NCI-H524 treated with DMSO at 0.1 percent for 48 hours (cell line): ENCODE data around the gene GSTM4.
"Not testable (repeated sequence)": the region's sequence is repeated elsewhere in the genome, so short reads cannot be mapped to it uniquely, and the experiment has no call there.

ENCODE experiments used
- DNase-seq: peaks from one replicate; lab custom pipeline; 2025; lab: John Stamatoyannopoulos, UW

The GSTM4 gene

GRCh38 chr1:109667452-109668122 lies 11.7 kb downstream of the GSTM4 start, which contains the start of gene GSTM2:
Gene GSTM2 (plus strand): TSS chr1:109668057. CDS start chr1:109668116, 59 bp downstream.
- DNase-seq, result peak; percentile 6

DNA sequence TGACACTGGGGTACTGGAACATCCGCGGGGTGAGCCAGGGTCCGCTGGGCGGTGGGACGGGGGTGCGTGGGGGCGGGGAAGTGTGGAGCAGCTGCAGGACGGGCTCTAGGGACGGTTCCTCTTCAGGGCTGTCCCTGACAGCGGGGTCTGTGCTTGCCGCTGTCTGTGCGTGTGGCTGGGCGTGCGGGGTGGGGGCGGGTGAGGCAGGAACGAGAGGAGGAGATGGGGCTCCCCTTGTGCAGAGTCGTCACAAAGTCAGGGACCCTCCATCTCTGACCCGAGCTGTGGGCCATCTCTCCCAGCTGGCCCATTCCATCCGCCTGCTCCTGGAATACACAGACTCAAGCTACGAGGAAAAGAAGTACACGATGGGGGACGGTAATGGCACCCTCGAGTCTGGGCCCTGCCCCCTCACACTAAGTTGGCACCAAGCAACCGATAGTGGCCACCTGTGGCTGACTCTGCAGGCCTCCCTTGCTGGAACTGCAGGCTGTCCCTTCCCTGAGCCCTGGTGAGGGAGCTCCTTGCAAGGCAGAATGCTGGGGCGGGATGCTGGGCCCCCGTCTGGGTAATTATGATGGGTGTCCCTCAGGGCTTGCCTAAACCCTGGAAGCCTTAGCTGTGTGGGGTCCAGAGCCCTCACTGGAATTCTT lies 12.3 kb downstream of the GSTM4 start:
- no peak for DNase-seq

GRCh38 chr1:109669246-109669948 lies 13.5 kb downstream of the GSTM4 start:
- no peak for DNase-seq

DNA sequence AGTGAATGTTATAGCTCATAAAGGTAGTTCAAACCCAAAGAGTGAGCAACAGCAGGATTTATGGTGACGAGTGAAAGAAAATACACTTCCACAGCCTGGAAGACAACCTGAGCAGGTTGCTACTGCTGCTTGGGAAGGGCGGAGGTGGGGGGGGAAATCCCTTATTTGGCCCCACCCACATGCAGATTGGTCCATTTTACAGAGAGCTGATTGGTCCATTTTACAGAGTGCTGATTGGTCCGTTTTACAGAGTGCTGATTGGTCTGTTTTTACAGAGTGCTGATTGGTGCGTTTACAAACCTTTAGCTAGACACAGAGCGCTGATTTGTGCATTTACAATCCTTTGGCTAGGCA lies 14.0 kb downstream of the GSTM4 start:
- DNase-seq, result not testable (repeated sequence)

DNA sequence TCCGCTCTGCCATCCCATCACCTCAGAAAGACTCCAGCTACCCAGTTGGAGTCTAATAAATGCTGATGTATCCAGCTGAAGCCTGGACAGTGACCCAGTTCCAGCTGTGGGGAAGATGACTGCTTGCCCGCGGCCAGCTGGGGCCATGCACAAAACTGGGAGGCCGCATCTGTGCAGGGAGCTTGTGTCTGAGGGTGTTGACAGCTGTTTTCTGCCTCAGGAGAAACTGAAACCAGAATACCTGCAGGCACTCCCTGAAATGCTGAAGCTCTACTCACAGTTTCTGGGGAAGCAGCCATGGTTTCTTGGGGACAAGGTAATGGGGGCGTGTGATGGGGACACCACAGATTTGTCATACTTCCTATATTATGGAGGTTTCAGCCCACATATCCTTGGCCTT lies 15.2 kb downstream of the GSTM4 start:
- no peak for DNase-seq

GRCh38 chr1:109673861-109674260 lies 18.0 kb downstream of the GSTM4 start:
- not testable (repeated sequence) for DNase-seq

GRCh38 chr1:109676683-109677381 lies 20.9 kb downstream of the GSTM4 start:
- DNase-seq, result not testable (repeated sequence)

- no peak for DNase-seq
These were observed 21.6 kb downstream of the GSTM4 start for GRCh38 chr1:109677459-109677858.

GRCh38 chr1:109678637-109679036 lies 22.7 kb downstream of the GSTM4 start:
- not testable (repeated sequence) for DNase-seq

DNA sequence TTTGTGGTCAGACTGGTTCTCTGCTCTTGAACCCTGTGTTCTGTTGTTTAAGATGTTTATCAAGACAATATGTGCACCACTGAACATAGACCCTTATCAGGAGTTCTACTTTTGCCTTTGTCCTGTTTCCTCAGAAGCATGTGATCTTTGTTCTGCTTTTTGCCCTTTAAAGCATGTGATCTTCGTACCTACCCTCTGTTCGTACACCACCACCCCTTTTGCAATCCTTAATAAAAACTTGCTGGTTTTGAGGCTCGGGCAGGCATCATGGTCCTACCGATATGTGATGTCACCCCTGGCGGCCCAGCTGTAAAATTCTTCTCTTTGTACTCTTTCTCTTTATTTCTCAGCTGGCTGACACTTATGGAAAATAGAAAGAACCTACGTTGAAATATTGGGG lies 28.9 kb downstream of the GSTM4 start:
- DNase-seq, result not testable (repeated sequence)

GRCh38 chr1:109685399-109685798 lies 29.5 kb downstream of the GSTM4 start:
- not testable (repeated sequence) for DNase-seq

DNA sequence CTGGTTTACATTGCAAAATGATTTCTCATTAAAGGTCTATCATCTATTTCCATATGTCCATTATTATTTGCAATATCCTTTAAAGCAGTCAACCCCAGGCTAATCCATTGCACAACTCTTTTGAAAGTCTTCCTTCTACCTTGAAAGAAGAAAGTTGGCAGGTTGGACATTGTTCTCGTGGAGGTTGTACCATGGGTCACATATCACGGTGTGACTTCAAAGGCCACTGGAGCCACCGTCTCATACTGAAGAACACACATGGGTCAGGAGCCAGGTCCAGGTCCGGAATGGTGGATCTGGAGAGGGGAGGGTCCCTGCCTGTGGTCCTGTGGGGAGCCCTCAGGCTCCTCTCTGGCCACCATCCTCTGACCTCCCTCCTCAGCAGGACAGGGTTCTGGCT lies 30.0 kb downstream of the GSTM4 start:
- not testable (repeated sequence) for DNase-seq

- not testable (repeated sequence) for DNase-seq
These were observed 31.2 kb downstream of the GSTM4 start for GRCh38 chr1:109687109-109687508.

DNA sequence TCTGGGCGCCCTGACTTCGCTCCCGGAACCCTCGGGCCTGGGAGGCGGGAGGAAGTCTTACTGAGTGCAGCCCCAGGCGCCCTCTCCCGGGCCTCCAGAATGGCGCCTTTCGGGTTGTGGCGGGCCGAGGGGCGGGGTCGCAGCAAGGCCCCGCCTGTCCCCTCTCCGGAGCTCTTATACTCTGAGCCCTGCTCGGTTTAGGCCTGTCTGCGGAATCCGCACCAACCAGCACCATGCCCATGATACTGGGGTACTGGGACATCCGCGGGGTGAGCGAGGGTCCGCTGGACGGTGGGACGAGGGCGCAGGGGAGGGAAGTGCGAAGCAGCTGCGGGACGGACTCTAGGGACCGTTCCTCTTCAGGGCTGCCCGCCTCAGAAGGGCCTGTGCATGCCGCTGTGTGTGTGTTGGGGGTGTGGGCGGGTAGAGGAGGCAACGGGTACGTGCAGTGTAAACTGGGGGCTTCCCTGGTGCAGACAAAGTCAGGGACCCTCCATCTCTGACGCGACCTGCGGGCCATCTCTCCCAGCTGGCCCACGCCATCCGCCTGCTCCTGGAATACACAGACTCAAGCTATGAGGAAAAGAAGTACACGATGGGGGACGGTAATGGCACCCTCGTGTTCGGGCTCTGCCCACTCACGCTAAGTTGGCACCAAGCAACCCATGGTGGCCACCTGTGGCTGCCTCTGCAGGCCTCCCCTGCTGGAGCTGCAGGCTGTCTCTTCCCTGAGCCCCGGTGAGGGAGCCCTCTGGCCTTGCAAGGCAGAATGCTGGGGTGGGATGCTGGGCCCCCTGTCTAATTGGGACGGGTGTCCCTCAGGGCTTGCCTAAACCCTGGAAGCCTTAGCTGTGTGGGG lies 32.0 kb downstream of the GSTM4 start, which contains the start of gene GSTM1:
Gene GSTM1, plus strand, starts transcription at position 177 of the 859 bp plus-strand sequence. Its CDS starts 57 bp downstream, at position 234.
- DNase-seq, result no peak

- no peak for DNase-seq
These were observed 34.0 kb downstream of the GSTM4 start for GRCh38 chr1:109689844-109690405.

GRCh38 chr1:109691759-109692158 lies 35.9 kb downstream of the GSTM4 start:
- no peak for DNase-seq

DNA sequence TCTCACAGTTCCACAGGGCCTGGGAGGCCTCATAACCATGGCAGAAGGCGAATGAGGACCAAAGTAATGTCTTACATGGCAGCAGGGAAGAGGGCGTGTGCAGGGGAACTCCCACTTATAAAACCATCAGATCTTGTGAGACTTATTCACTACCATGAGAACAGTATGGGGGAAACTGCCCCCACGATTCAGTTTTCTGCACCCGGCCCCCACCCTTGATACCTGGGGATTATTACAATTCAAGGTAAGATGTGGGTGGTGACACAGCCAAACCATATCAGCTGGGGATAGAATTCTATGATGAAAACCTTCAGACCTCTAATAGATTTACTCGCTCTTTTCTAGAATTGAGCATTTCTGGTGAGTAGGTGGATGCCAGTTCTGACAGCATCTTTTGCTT lies 38.5 kb downstream of the GSTM4 start:
- not testable (repeated sequence) for DNase-seq

DNA sequence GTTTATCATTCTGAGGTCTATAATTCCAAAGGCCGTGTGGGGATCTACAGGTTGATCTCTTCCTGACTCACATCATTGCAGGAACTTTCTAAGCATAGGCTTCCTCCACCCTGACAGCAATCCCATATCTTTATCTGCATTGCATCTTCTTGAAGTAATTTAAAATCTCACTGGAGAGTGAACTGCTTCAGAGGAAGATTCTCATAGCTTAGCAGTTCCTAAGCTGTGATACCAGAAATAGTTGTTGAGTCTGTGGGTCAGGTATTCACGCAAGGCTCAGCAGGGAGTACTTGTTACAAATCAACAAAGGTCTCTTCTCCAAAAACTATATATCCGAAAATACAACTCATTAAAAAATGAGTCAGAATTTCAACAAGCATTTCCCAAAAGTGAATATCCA lies 39.2 kb downstream of the GSTM4 start:
- DNase-seq, result not testable (repeated sequence)

- DNase-seq, result no peak
These were observed 41.2 kb downstream of the GSTM4 start for GRCh38 chr1:109697066-109697465.

DNA sequence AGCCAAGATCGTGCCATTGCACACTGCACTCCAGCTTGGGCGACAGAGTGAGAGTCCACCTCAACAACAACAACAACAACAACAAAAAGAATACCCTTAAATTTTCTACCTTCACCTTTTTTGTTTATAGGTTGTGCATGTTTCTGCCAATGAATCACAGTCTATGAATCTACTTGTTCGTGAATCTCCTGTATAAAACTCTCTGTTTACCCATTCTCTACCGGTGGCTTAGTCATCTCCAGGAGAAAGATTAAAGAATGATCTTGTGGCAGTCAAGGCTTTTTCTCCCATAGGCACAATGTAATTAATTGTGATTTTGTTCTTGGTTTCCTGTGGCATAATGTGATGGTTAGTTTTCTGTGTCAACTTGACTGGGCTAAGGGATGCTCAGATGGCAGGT lies 42.0 kb downstream of the GSTM4 start:
- not testable (repeated sequence) for DNase-seq

DNA sequence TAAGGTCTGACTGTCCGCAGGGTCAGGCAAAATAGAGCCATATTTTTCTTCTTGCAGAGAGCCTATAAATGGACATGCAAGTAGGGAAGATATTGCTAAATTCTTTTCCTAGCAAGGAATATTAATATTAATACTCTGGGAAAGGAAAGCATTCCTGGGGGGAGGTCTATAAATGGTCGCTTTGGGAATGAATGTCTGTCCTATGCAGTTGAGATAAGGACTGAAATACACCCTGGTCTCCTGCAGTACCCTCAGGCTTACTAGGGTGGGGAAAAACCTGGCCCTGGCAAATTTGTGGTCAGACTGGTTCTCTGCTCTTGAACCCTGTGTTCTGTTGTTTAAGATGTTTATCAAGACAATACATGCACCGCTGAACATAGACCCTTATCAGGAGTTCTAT lies 47.0 kb downstream of the GSTM4 start:
- DNase-seq, result not testable (repeated sequence)
